ENCODE data around the gene ADRA2C. TPM values are rescaled to one million over a fixed set of nuclear protein-coding genes. Genes with fewer than 3 reads are reported as not detected.

ADRA2C gene
- polyA plus RNA-seq, 2 of the 4 experiments (the other 2 are of a cell fraction): 1.9 to 4.1 TPM

- no peak for TF ChIP-seq FOXS1 (CRISPR knock-in tag; IDR thresholded peaks at IDR 0.05)
Measured at GRCh38 chr4:3816256-3816825, 50.2 kb downstream of the ADRA2C start (continued).

- Histone ChIP-seq H3K4me1 (peaks cover 27% of the 10 kb centered on the region), H3K4me3 (no peak overlapping the region), H3K9me3 (no peaks in the 10 kb centered on the region), H3K27ac (no peak overlapping the region), H3K4me2 (no peak overlapping the region)
- no peak for FAIRE-seq
- ATAC-seq: no peak
- no peak for DNase-seq (ENCODE audit: low read depth in 1 of 2, low spot score in 1 of 2)
- POLR2A ChIA-PET: no interaction called here
- 72% methylated on average over 5 of the region's 12 CpGs for WGBS (ENCODE audit: missing lambda C conversion rate)
- no peak for TF ChIP-seq EHMT2 (IDR thresholded peaks at IDR 0.05; ENCODE audit: low read depth)
- TF ChIP-seq MAX (IDR thresholded peaks at IDR 0.05): no peak
- TF ChIP-seq GATA3 (IDR thresholded peaks at IDR 0.05; ENCODE audit: borderline replicate concordance): no peak
- TF ChIP-seq RFX5 (IDR thresholded peaks at IDR 0.05): no peak
- no peak for TF ChIP-seq KDM1A (IDR thresholded peaks at IDR 0.05; ENCODE audit: low read depth)
- no peak for TF ChIP-seq POLR2AphosphoS2 (conservative IDR thresholded peaks at IDR 0.05; ENCODE audit: low read length)
- TF ChIP-seq CHD2 (IDR thresholded peaks at IDR 0.05; ENCODE audit: low read length, partially characterized antibody): no peak
- TF ChIP-seq TP53 (CRISPR knock-in tag; IDR thresholded peaks at IDR 0.05): no peak
- no peak for TF ChIP-seq RCOR1 (IDR thresholded peaks at IDR 0.05; ENCODE audit: low read depth, low read length)
- TF ChIP-seq HES2 (IDR thresholded peaks at IDR 0.05): no peak
- CTCF ChIA-PET: no interaction called here
Measured at GRCh38 chr4:3816983-3817960, 51.1 kb downstream of the ADRA2C start.

Other genes starting within 250 kb of the ADRA2C start
- 60.7 and 64.3 TPM in 2 replicates for gene LRPAP1, start 234.0 kb upstream of the ADRA2C start, polyA plus RNA-seq (2011; rRNA removed)
- 79.1 to 81.1 TPM (median 80.1 TPM) in 3 replicates for gene LRPAP1, start 234.0 kb upstream of the ADRA2C start, polyA plus RNA-seq (2017; fragmentation: RNase III; extraction: RNeasy Plus Mini Kit Qiagen cat#74134 plus additional on column Dnase treatment)